ENCODE data around the gene UGT8.

DNA sequence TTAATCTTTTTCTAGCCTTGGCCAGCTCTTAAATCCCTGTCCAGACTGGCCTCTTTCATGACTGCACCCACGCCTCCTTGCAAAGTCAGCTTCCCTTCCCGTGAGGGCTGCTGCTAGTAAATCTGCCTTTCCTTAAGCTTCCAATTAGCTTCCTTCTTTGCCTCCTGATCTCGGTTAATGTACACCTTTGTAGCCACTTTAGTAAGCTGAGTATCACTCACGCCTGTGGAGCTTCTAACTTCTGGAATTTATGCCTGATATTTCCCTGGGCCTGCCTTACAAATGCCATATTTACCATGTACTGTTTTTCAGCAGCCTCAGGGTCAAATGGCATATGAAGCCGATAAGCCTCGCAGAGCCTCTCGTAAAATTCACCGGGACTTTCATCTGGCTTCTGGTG is 5.1 kb upstream of the UGT8 start:
- no peak for TF ChIP-seq EP300 (IDR thresholded peaks at IDR 0.05)
- no peak for TF ChIP-seq POLR2A (IDR thresholded peaks at IDR 0.05)
